HepG2 (cell line): Measurements from ENCODE around the gene COQ4. TPM values are rescaled to one million over a fixed set of nuclear protein-coding genes. Genes with fewer than 3 reads are reported as not detected.
A peak's percentile ranks its signal among the peaks of the same experiment; 100 is the strongest.

Source experiments
- ARID3A ChIP-seq: IDR thresholded peaks from 2 replicates; pipeline ENCODE4 v1.6.1; 2012; ENCODE audit warnings: low read depth, low read length, improper control_type of control experiment
- HCFC1 ChIP-seq: fragments of 150-350 bp; IDR thresholded peaks from 2 replicates; pipeline ENCODE4 v1.6.1; 2014; ENCODE audit warnings: low read depth, low read length
- KAT2B ChIP-seq: fragments of 150-350 bp; IDR thresholded peaks from 2 replicates; pipeline ENCODE4 v1.6.1; 2014; ENCODE audit warnings: low read depth, low read length, borderline replicate concordance
- KAT8 ChIP-seq: IDR thresholded peaks from 2 replicates; pipeline ENCODE4 v1.6.1; 2016; ENCODE audit warnings: missing genetic modification reagents, missing compliant biosample characterization
- MAFK ChIP-seq, 2 experiments: IDR thresholded peaks in 1 of 2; conservative IDR thresholded peaks in 1 of 2; 2 replicates each; pipeline ENCODE4 v1.6.1; 2011; ENCODE audit warnings: improper control_type of control experiment in 2 of 2, low read length in 2 of 2
- MED13 ChIP-seq: sonication (generic); formaldehyde crosslinking; IDR thresholded peaks from 2 replicates; pipeline ENCODE4 v1.5.0; 2020; ENCODE audit warnings: missing genetic modification reagents
- MEIS1 ChIP-seq: sonication (generic); formaldehyde crosslinking; IDR thresholded peaks from 2 replicates; pipeline ENCODE4 v1.9.0; 2021; ENCODE audit warnings: mild to moderate bottlenecking, missing genetic modification reagents, moderate library complexity, borderline replicate concordance
- MTA1 ChIP-seq: sonication (generic); formaldehyde crosslinking; IDR thresholded peaks from 2 replicates; pipeline ENCODE4 v1.4.0; 2020; ENCODE audit warnings: missing genetic modification reagents, mild to moderate bottlenecking, borderline replicate concordance
- NCOR1 ChIP-seq: fragments of 200-600 bp; sonication (generic); IDR thresholded peaks from 2 replicates; pipeline ENCODE4 v1.7.0; 2017; ENCODE audit warnings: antibody characterized with exemption, low read length, borderline replicate concordance
- NFATC3 ChIP-seq: sonication (generic); formaldehyde crosslinking; IDR thresholded peaks from 2 replicates; pipeline ENCODE4 v1.5.1; 2020; ENCODE audit warnings: mild to moderate bottlenecking, missing genetic modification reagents
- NFKBIZ ChIP-seq: IDR thresholded peaks from 2 replicates; pipeline ENCODE4 v1.6.1; 2018; ENCODE audit warnings: missing genetic modification reagents, missing compliant biosample characterization
- SRF ChIP-seq: IDR thresholded peaks from 2 replicates; pipeline ENCODE4 v1.6.1; 2011; ENCODE audit warnings: mild to moderate bottlenecking, low read depth, low read length, moderate library complexity
- U2AF1 ChIP-seq: fragments of 200-400 bp; formaldehyde crosslinking; optimal IDR thresholded peaks from 2 replicates; pipeline ENCODE3; 2017; ENCODE audit warnings: mild to moderate bottlenecking, low read depth, low read length
- ZBTB2 ChIP-seq: sonication (generic); formaldehyde crosslinking; IDR thresholded peaks from 2 replicates; pipeline ENCODE4 v1.8.0; 2022; ENCODE audit warnings: low read depth, missing genetic modification reagents
- ZBTB7A ChIP-seq: sonication (generic); formaldehyde crosslinking; IDR thresholded peaks from 2 replicates; pipeline ENCODE4 v1.8.0; 2022; ENCODE audit warnings: mild to moderate bottlenecking, missing genetic modification reagents
- ZNF343 ChIP-seq: sonication (generic); formaldehyde crosslinking; IDR thresholded peaks from 2 replicates; pipeline ENCODE4 v1.4.0; 2020; ENCODE audit warnings: mild to moderate bottlenecking, missing genetic modification reagents
- ZNF382 ChIP-seq: sonication (generic); formaldehyde crosslinking; IDR thresholded peaks from 2 replicates; pipeline ENCODE4 v1.5.0; 2020; ENCODE audit warnings: missing genetic modification reagents, mild to moderate bottlenecking, borderline replicate concordance
- ZNF574 ChIP-seq: sonication (generic); formaldehyde crosslinking; IDR thresholded peaks from 2 replicates; pipeline ENCODE4 v1.4.0; 2020; ENCODE audit warnings: missing genetic modification reagents
- ZNF576 ChIP-seq: sonication (generic); formaldehyde crosslinking; IDR thresholded peaks from 2 replicates; pipeline ENCODE4 v1.4.0; 2020; ENCODE audit warnings: mild to moderate bottlenecking, missing genetic modification reagents
- ZNF652 ChIP-seq: IDR thresholded peaks from 2 replicates; pipeline ENCODE4 v1.6.1; 2016; ENCODE audit warnings: low read depth, borderline replicate concordance
- ZNF678 ChIP-seq: sonication (generic); formaldehyde crosslinking; IDR thresholded peaks from 2 replicates; pipeline ENCODE4 v1.4.0; 2020; ENCODE audit warnings: mild to moderate bottlenecking, missing genetic modification reagents
- polyA plus RNA-seq, 8 experiments: library from polyadenylated mRNA; depleted of rRNA in 3 of 8; stranded (reverse) in 7 of 8; unstranded in 1 of 8; fragments of >200 nt; fragmentation: Illumina TruSeq in 4 of 8; extraction: Trizol in 4 of 8; gene quantifications; 2 replicates each; pipeline versions ENCODE4 v1.2.1 to v1.2.3, GENCODE V29; 2011 to 2016; ENCODE audit warnings: low read depth in 4 of 8, missing spikeins in 1 of 8, mixed read lengths in 1 of 8; ENCODE audit not compliant: insufficient read depth in 1 of 8
- total RNA-seq, 5 experiments: library from RNA; depleted of rRNA; stranded (reverse); fragments of >200 nt; fragmentation: Illumina TruSeq; extraction: Trizol; gene quantifications; 2 replicates each; pipeline ENCODE4 v1.2.3, GENCODE V29; 2016; ENCODE audit warnings: low read depth in 1 of 5

The COQ4 gene
- total and polyA plus RNA-seq, 2 of the 13 experiments (the other 11 are each of a cell fraction or from before 2014, with no cell fraction given): 26.1 to 36.0 TPM

GRCh38 chr9:128296340-128297220 lies 26.1 kb upstream of the COQ4 start (continued):
- TF ChIP-seq ZBTB2 (CRISPR knock-in tag): no peak
- no peak for TF ChIP-seq NFATC3 (CRISPR knock-in tag)
- TF ChIP-seq ZNF576 (CRISPR knock-in tag): no peak
- TF ChIP-seq ZBTB7A: no peak
- no peak; the same call in 1 of the 2 replicates for TF ChIP-seq ZNF574
- no peak for TF ChIP-seq NFKBIZ (CRISPR knock-in tag)
- TF ChIP-seq HCFC1: no peak
- no peak for TF ChIP-seq KAT2B
- TF ChIP-seq ZNF343 (CRISPR knock-in tag): no peak
- no peak for TF ChIP-seq MTA1 (CRISPR knock-in tag)
- TF ChIP-seq MEIS1 (CRISPR knock-in tag): no peak
- no peak for TF ChIP-seq KAT8
- no peak for TF ChIP-seq U2AF1
- TF ChIP-seq SRF: no peak
- no peak for TF ChIP-seq MED13 (CRISPR knock-in tag)
- TF ChIP-seq ZNF652 (CRISPR knock-in tag): no peak
- TF ChIP-seq MAFK (conservative IDR thresholded peaks at IDR 0.05 in 1 of 2, IDR thresholded peaks at IDR 0.05 in 1 of 2; ENCODE audit: low read length in 2 of 2): no peak
- no peak for TF ChIP-seq NCOR1
- TF ChIP-seq ZNF678: no peak
- TF ChIP-seq ZNF382 (CRISPR knock-in tag): no peak
- peak; percentile 34; the same call in 1 of the 2 replicates for TF ChIP-seq ARID3A
